GM19372 (cell line): Measurements from ENCODE around the gene TOM1L1.

Source experiments
- ATAC-seq: cut with Tn5 transposase; IDR thresholded peaks from one replicate; pipeline ENCODE4 v1.9.1; 2021; ENCODE audit warnings: mild to moderate bottlenecking, low read depth, moderate library complexity; ENCODE audit not compliant: unreplicated experiment

The TOM1L1 gene

GRCh38 chr17:54980375-54980774 is 79.7 kb downstream of the TOM1L1 start:
- ATAC-seq, result no peak

- no peak for ATAC-seq
Observed at GRCh38 chr17:54982399-54982798, 81.7 kb downstream of the TOM1L1 start.

DNA sequence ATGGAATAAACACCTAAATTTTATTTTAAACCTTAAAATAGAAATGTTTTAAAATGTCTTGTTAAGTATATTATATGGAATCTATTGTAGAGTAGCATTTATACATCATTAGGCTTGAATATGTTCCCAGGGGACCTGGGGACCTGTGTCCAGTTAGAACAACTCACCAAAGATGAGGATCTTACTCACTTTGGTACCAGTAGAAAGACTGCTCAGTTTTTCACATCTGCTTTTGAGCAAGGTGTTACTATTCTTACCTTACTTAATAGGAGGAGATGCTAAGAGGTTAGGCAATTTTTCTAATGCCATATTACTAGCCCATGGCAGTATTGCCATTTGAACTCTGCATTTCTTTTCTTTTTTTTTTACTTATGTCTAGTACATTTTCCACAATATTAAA is 82.6 kb downstream of the TOM1L1 start:
- ATAC-seq, result no peak

DNA sequence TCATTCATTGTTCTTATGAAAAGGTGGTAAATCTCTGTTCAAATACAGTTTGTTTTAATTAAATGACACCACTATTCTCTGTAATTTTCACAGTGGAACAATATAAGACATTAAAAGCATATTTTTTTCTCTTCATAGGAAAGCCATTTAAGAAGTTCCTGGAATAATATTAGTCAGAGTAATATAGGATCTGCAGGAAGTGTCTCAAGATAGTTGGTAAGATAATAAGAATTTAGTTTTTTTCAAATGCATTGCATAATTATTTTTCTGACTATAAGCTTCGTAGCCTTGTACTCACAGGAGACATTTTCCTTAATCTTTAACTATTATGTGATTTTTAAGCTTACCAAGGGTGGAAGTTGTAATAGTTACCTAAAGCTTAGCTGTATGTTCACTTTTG is 84.8 kb downstream of the TOM1L1 start:
- ATAC-seq, result no peak

- ATAC-seq, result no peak
Observed at GRCh38 chr17:54990118-54990517, 89.5 kb downstream of the TOM1L1 start.

DNA sequence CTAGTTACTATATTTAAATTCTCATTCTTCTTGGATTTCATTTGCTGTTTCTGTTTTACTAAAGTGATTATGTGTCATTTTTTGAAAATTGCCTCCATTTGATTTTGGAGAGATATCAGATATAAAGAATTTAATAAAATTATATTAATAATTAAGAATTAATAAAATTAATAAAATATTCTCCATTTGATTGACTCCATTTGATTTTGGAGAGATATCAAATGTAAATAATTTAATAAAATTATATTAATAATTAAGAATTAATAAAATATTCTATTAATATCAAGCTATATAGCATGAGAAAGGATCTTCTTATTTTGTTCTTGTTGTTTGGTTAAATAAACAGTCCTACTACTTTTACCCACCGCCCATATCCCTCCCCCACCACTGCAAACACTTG is 90.9 kb downstream of the TOM1L1 start:
- no peak for ATAC-seq

DNA sequence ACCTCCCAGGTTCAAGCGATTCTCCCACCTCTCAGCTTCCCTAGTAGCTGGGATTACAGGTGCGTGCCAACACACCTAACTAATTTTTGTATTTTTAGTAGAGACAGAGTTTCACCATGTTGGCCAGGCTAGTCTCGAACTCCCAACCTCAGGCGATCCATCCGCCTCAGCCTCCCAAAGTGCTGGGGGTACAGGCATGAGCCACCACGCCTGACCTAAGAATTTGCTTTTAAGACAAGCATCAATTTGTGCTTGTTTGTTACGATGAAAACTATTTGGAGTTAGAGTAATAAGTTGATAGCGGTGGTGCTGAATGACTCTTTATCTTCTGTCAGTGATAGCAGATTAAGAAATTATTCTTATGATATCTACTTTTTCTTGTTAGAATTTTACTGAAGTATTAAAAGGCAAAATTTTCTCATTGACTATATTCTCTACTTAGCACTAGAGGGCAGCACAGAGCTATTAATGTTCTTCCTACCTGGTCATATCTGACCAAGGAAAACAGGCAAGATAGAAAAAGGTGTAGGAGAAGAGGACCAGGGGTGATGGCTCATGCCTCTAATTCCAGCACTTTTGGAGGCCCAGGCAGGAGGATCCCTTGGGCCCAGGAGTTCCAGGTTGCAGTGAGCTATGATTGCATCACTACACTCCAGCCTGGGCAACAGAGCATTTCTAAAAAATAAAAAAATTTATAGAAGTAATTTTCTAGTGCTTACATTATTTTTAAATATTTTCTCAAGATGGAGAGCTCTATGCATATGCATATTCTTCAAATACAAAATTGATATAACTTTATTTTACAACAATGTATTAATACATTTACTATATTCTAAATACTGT is 92.4 kb downstream of the TOM1L1 start:
- no peak for ATAC-seq

DNA sequence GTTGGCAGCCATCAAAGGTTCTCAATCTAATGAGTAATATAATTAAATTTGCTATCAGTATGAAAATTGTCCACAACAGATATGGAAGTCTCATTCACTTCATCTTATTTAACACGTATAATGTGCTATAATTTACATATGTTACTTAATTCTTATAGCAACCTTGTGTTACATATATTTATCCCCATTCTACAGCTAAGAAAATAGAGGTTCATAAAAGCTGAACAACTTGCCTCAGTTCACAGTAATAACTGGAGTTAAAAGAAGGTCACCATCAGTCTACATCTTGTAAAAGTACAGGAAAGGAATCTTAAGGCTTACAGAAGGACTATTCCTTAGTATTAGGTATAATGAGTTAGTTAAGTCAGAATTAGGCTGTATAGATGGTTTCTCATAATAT is 95.8 kb downstream of the TOM1L1 start:
- no peak for ATAC-seq

- ATAC-seq, result no peak
Observed at GRCh38 chr17:55002458-55002857, 101.8 kb downstream of the TOM1L1 start.

DNA sequence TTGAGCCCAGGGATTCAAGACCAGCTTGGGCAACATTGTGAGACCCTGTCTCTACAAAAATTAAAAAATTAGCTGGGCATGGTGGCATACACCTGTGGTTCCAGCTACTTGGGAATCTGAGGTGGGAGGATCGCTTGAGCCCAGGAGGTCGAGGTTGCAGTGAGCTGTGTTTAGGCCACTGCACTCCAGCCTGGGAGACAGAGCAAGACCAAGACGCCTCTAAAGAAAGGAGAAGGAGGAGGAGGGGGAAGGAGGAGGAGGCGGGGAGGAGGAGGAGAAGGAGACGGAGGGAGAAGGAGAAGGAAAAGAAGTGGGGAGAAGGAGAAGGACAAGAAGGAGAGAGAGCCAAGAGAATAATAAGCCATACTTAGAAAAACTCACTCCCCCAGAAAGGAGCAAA is 103.8 kb downstream of the TOM1L1 start:
- ATAC-seq, result no peak

GRCh38 chr17:55005520-55005919 is 104.9 kb downstream of the TOM1L1 start:
- no peak for ATAC-seq
